RWPE2 (cell line): Measurements from ENCODE around the gene UTRN.

Experiments used
- ATAC-seq: fragments of 200-7000 bp; cut with Tn5 transposase; 3 replicates; pipeline ENCODE4 v1.9.1; 2021; ENCODE audit warnings: low read depth
- DNase-seq: peaks from one replicate; pipeline ENCODE4 v3.0.0-alpha.2; 2020; ENCODE audit warnings: low spot score
- H3K27ac ChIP-seq: fragments of 450-650 bp; 2 replicates; pipeline ENCODE4 v1.5.1; 2017; ENCODE audit warnings: mild to moderate bottlenecking; ENCODE audit not compliant: poor library complexity, severe bottlenecking
- H3K27me3 ChIP-seq: fragments of 250-450 bp; sonication (Bioruptor Pico); 2 replicates; pipeline ENCODE4 v1.5.1; 2021; ENCODE audit warnings: mild to moderate bottlenecking, moderate library complexity; ENCODE audit not compliant: insufficient read depth, poor library complexity, severe bottlenecking
- H3K36me3 ChIP-seq: fragments of 250-450 bp; sonication (Bioruptor Pico); 2 replicates; pipeline ENCODE4 v1.5.1; 2020; ENCODE audit warnings: low read depth, mild to moderate bottlenecking, moderate library complexity
- H3K4me1 ChIP-seq: fragments of 250-450 bp; sonication (Bioruptor Pico); 2 replicates; pipeline ENCODE4 v1.5.1; 2021; ENCODE audit warnings: mild to moderate bottlenecking, moderate library complexity; ENCODE audit not compliant: insufficient read depth, poor library complexity, severe bottlenecking
- H3K4me3 ChIP-seq: fragments of 250-450 bp; sonication (Bioruptor Pico); 2 replicates; pipeline ENCODE4 v1.5.1; 2021; ENCODE audit warnings: mild to moderate bottlenecking, moderate library complexity; ENCODE audit not compliant: severe bottlenecking
- H3K9me3 ChIP-seq: fragments of 250-450 bp; sonication (Bioruptor Pico); 2 replicates; pipeline ENCODE4 v1.5.1; 2021; ENCODE audit warnings: mild to moderate bottlenecking, moderate library complexity; ENCODE audit not compliant: severe bottlenecking
- TF ChIP-seq, protein P1 (sequence below): fragments of 450-650 bp; IDR thresholded peaks from one replicate; pipeline ENCODE4 v1.5.1; 2017; ENCODE audit warnings: mild to moderate bottlenecking, moderate library complexity; ENCODE audit not compliant: poor library complexity, severe bottlenecking

Gene UTRN

DNA sequence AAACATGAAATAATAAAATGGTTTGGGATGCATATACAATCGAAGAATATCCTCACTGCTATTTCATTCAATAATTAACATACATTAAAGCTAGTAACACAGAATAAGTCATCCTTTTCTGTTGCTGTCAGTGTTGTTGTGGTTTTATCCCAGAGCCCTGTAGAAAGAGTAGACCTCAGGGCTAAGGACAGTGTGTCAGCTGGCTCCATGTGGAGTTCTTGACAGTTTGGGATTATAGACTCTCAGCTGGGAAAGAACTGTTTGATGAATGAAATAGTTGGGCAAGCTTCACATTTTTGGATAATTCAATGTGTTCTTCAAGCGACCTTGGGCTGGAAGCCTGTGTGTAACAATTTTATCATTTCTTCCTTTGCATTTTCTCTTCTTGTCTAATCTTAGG, 10.1 kb downstream of the UTRN start:
- H3K27ac ChIP-seq, result no peak overlapping the region
- TF ChIP-seq, protein P1, sequence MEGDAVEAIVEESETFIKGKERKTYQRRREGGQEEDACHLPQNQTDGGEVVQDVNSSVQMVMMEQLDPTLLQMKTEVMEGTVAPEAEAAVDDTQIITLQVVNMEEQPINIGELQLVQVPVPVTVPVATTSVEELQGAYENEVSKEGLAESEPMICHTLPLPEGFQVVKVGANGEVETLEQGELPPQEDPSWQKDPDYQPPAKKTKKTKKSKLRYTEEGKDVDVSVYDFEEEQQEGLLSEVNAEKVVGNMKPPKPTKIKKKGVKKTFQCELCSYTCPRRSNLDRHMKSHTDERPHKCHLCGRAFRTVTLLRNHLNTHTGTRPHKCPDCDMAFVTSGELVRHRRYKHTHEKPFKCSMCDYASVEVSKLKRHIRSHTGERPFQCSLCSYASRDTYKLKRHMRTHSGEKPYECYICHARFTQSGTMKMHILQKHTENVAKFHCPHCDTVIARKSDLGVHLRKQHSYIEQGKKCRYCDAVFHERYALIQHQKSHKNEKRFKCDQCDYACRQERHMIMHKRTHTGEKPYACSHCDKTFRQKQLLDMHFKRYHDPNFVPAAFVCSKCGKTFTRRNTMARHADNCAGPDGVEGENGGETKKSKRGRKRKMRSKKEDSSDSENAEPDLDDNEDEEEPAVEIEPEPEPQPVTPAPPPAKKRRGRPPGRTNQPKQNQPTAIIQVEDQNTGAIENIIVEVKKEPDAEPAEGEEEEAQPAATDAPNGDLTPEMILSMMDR, result no peak
- ATAC-seq (no peak), DNase-seq (no peak)
- H3K4me3 ChIP-seq, result no peak overlapping the region
- no peaks in the 10 kb centered on the region for H3K27me3 ChIP-seq
- H3K36me3 ChIP-seq, result peaks cover 54% of the 10 kb centered on the region
- H3K9me3 ChIP-seq, result no peaks in the 10 kb centered on the region
- H3K4me1 ChIP-seq, result peaks cover 19% of the 10 kb centered on the region

DNA sequence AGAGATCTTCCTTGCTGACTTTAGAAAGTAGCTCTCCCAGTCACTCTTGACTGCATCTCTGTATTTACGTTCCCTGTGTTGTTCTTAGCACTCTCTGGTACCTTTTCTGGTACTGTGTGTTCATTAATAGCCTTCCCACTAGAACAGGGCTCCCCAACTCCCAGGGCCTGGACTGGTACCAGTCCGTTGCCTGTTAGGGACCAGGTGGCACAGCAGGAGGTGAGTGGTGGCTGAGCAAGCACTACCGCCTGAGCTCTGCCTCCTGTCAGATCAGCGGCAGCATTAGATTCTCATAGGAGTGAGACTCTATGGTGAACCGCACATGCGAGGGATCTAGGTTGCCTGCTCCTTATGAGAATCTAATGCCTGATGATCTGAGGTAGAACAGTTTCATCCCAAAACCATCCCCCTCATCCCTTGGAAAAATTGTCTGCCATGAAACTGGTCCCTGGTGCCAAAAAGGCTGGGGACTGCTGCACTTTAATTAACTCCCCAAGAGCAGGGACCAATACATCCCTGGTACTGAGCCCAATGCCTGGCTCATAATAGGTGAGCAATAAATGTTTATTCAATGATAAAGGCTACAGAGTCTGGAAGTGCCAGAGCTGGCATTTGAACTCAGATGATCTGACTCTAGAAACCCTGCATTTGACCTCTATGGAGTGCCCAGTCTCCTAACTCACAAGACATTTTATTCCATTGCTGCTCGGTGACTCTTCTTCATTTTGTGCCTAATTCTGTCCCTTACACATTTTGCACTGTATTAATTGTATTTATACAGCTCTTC, 11.0 kb downstream of the UTRN start:
- Histone ChIP-seq H3K36me3 (peaks cover 53% of the 10 kb centered on the region), H3K4me1 (peaks cover 19% of the 10 kb centered on the region), H3K9me3 (no peaks in the 10 kb centered on the region), H3K4me3 (no peak overlapping the region), H3K27me3 (no peaks in the 10 kb centered on the region), H3K27ac (no peak overlapping the region)
- TF ChIP-seq, protein P1, result no peak
- ATAC-seq (no peak), DNase-seq (no peak)

DNA sequence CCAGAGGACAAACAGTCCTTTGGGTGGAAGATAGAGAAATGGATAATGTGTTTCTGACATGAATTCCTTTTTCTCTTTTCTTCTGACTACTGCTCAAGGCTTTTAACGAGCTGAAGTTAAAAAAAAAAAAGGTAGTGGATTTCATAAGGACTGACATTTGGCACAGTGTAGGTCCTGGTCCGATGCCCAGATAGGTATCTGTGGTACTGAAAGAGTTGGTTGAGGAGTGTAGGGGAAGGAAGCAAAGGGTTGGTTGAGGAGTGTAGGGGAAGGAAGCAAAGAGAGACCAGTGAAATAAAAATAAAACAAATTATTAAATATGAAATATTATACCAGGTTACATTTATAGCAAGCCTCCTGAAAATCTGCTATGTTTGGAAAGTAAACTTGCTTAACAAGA, 11.8 kb downstream of the UTRN start:
- H3K4me3 ChIP-seq, result no peak overlapping the region
- H3K36me3 ChIP-seq, result peaks cover 45% of the 10 kb centered on the region
- DNase-seq (no peak), ATAC-seq (no peak)
- no peaks in the 10 kb centered on the region for H3K9me3 ChIP-seq
- no peak overlapping the region for H3K27ac ChIP-seq
- peaks cover 19% of the 10 kb centered on the region for H3K4me1 ChIP-seq
- no peaks in the 10 kb centered on the region for H3K27me3 ChIP-seq
- TF ChIP-seq, protein P1, result no peak

DNA sequence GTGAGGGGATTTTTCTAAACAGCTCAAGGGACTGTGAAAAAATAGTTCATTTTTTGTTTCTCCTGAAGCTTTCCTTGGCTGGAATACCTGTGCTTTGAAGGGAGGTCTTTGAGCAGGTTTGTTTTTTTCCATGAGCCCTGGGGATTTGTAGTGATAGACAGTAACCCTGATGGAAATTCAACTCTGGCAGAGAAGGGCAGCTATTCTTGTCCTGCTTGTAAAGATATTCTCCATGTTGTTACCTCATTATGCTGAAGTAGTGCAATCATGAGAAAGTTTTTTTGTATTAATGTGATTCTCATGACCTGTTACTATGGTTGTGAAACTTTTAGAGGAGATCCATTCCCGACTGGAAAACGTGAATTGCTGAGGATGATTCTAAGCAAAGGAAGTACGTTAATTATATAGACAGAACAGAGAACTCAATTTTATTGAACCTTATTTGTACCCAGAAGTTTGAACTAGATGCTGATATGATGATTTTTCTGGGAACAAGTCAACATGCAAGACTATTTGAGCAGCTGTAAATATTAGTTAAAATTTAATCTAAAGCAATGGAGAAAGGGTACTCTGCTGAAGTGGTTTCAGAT, 12.5 kb downstream of the UTRN start:
- Histone ChIP-seq H3K4me1 (peaks cover 19% of the 10 kb centered on the region), H3K27me3 (no peaks in the 10 kb centered on the region), H3K4me3 (no peak overlapping the region), H3K9me3 (no peaks in the 10 kb centered on the region), H3K27ac (no peak overlapping the region), H3K36me3 (peaks cover 38% of the 10 kb centered on the region)
- DNase-seq (no peak), ATAC-seq (no peak)
- TF ChIP-seq, protein P1, result no peak

DNA sequence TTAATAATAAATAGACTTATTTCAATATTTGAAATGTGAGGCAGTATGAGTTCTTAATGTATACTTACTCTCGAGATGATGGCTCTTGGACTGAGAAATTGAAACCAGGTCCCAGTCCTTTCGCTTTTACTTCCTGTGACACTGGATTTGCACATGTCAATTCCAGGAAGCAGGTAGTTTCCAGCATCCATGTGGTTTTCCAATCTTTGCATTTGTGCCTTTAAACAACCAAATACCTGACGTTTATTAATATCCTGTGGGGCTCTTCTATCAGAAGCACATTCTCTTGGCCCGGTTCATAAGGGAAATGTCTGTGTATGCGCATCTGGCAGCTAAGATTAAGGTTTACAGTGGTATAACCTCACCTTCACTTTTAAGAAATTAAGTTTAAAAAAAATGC, 13.1 kb downstream of the UTRN start:
- DNase-seq, result no peak
- Histone ChIP-seq H3K4me1 (peaks cover 15% of the 10 kb centered on the region), H3K4me3 (no peak overlapping the region)

More for the DNA sequence above, 13.1 kb downstream of the UTRN start:
- TF ChIP-seq, protein P1, result no peak
- H3K27me3 ChIP-seq, result no peaks in the 10 kb centered on the region
- H3K36me3 ChIP-seq, result peaks cover 32% of the 10 kb centered on the region
- H3K27ac ChIP-seq, result no peak overlapping the region
- no peaks in the 10 kb centered on the region for H3K9me3 ChIP-seq
- no peak for ATAC-seq
